ENCODE data around the gene COQ9.
"Not testable (repeated sequence)": the region's sequence is repeated elsewhere in the genome, so short reads cannot be mapped to it uniquely, and the experiment has no call there.

Gene COQ9

DNA sequence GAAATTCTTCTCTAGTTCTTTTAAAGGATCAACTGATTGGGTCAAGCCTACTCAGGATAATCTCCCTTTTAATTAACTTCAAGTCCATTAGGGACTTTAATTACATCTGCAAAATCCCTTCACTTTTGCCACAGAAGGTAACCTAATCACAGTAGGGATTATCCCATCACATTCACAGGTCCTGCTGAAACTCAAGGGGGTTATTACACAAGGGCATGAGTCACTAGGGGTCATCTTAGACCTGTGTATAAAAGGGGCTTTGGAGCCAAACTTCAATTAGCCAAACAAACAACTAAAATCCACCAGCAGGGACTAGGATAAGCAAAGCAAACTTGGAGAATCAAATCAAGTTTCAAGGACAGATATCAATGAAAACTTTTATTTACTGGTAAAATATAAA lies 19.5 kb upstream of the COQ9 start:
- no peak for DNase-seq

DNA sequence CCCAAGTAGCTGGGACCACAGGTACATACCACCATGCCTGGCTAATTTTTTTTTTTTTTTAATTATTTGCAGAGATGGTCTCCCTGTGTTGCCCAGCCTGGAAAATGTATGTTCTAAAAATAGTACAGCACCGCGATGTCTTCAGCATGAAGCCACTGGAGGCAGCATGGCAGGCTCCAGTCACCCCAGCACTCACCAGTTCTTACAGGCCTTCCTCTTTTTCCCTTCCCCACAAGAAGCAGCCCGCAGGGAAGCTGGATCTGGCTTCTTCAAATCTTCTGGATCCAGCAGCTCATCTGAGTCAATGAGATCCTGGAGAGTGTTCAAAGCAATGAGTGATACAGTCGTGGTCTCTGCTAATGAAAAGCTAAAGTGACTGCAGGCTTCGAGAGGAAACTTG lies 16.3 kb upstream of the COQ9 start:
- DNase-seq: no peak

DNA sequence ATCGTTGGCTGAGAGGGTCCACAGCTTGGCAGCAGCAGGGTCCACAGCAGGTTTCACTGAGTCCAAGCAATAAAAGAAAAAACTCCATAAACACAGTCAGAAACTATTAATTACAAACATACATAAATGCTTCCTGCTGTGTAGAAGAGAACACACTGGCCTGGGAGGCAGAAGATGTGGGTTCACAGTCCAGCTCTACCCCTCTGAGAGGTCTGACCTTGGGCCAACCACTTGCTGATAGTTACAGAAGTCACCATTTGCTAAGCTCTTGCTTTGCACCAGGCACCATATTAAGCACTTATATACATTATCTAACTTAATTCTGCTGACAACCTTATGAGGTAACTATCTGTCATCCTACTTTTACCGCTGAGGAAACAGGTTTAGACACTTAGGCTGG lies 14.8 kb upstream of the COQ9 start:
- no peak for DNase-seq

DNA sequence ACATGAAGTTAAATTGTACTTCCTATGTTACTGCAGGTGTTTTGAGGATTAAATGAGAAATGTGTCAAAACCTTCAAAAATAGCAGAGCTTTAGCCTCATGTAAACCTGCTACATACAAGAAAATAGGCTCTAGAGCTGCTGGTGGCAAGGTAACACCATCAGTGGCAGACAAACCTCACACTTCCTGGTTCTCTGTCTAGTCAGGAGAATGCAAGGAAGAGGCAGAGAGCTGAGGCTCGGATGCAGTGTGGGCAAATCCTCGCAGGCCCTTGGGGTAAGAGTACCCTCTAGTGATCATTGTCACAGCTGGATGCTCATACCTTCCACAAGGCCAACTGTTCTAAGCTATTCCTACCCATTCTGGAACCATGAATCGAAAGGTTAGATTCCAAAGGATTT lies 14.3 kb upstream of the COQ9 start:
- DNase-seq: no peak

DNA sequence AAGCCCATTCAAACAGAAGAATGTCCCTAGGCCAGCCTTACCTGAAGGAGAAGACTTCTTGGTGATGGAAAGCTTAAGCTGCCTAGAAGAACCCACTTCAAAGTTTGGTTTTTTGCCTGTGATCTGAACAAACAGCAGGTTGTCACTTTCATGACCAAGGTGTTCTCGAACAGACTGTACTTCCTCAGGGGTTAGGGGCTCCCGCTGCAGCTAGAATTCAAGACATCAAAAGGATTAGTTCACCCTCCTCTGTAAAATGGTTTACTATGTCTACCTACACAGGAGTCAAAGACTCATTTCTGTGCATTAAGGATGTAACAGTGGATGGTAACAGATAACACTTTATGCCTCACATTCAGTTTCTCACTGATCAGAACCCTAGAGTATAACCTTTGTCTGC lies 13.3 kb upstream of the COQ9 start:
- no peak for DNase-seq

DNA sequence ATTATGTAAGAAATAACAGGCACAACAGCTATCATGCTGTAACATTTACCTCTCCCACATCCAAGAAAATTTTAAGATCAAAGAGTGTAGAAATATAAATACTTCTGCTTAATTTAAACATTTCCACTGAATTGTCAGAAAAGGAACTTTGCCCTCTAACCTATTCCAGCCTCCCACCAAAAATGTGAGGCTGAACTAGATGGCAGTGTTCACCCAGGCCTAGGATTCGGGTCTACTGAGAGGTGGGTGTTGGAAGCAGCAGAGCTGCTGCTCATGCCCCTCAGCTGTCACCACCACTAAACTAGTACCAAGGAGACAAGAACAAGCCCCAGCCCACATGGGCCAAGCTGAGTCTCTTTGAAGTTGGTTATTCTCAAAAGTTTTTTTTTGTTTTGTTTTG lies 11.4 kb upstream of the COQ9 start:
- no peak for DNase-seq

DNA sequence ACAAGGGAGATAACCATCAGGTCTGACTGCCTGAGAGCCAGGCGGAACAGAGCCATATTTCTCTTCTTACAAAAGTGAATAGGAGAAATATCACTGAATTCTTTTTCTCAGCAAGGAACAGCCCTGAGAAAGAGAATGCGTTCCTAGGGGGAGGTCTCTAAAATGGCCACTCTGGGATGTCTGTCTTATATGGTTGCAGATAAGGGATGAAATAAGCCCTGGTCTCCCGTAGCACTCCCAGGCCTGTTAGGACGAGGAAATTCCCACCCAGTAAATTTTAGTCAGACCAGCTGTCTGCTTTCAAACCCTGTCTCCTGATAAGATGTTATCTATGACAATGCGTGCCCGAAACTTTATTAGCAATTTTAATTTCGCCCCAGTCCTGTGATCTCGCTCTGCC lies 7.3 kb upstream of the COQ9 start:
- DNase-seq: not testable (repeated sequence)

DNA sequence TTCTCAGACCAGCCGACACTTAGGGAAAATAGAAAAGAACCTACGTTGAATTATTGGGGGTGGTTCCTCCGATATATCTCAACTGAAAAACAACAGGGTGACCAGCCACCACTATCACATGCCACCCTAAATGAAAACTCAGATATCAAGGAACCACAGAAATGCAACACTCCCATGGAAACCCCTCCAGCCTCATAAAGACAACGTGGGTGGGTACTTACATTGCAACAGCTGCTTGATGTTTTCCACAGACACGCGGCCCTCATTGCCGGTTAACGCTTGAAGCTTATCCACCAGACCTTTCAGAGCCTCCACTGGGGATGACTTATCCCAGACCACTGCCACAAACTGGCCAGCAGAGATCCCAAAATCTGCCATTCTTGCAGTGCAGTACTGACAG lies 6.7 kb upstream of the COQ9 start:
- not testable (repeated sequence) for DNase-seq

DNA sequence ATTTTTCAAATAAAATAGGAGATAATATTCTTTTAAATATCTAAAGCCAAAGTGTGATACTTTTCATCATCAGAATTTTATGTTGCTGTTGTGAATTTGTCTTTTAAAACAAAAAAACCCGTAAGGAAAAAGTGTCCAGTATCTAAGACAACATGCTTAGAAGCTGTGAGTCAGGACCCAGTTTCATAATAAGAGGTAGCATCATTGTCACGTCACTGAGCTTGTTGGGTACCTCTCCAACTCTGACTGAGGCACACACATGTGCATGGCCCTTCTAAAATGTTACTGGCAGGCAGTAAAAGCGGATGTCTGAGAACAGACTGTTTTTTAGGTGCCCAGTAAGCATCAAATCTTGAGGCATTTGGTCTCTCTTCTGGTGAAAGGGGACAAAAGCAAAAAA lies 2.6 kb upstream of the COQ9 start:
- no peak for DNase-seq

DNA sequence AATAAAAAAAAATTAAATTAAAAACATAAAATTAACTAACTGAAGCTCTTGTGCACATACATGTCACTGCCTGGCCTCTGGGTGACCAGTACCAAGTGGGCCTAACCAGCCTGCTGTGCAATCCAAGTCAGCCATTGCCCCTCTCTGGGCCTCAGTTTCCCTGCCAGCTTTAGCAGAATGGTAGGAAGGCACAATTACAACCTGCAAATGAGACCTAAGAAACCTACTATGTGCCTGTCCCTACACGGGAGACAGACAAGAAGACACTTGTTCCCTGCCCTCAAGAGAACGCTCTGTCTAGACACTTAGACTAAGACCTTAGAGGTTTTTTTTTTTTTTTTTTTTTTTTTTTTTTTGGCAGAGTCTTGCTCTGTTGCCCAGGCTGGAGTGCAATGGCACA lies 1.8 kb upstream of the COQ9 start:
- DNase-seq: no peak

DNA sequence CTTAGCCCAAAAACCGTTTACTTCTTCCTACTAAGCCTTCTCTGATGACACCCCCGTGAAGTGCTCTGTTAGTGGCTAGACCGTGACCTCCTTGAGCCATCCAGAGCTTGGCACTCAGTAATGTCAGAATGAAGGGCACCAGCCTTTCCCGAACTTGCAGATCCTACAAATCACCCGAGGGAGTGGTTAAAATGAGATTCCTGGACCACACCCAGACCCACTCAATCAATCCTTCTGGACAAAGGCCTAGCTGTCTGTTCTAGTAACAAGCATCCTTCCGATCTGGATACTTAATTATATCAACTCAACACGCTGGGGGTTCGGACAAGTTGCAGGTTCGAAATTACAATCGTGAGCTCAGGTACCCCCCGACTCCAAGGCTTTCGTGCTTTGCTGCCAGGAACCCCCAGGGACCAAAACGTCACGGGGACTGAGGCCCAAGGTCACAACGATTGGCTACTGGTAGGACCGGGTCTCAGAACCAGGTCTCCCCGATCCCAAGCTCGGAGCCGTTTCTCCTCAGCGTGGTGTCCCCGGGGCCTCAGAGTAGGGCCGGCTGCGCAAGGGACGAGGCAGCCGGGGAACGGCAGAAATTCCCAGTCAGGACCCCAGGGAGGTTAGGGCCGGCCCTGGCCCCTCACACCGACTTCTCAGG lies 621 bp upstream of the COQ9 start:
- DNase-seq: no peak

DNA sequence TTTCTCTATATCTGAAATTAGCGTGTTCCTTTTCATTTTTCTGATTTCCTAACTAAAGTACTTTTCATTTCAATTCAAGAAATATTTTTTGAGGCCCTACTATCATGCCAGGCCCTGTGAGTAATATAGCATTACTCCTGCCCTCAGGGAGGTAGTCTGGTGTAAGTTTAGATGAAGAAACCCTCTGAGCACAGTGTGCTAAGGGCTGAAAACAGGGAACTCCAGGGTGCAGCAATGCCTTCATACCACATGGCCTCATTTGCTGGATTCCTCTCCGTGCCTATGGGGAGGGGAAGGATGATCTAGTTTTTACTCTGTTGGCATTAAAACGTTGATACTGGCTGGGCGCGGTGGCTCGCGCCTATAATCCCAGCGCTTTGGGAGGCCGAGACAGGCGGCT lies 4.7 kb downstream of the COQ9 start:
- no peak for DNase-seq

DNA sequence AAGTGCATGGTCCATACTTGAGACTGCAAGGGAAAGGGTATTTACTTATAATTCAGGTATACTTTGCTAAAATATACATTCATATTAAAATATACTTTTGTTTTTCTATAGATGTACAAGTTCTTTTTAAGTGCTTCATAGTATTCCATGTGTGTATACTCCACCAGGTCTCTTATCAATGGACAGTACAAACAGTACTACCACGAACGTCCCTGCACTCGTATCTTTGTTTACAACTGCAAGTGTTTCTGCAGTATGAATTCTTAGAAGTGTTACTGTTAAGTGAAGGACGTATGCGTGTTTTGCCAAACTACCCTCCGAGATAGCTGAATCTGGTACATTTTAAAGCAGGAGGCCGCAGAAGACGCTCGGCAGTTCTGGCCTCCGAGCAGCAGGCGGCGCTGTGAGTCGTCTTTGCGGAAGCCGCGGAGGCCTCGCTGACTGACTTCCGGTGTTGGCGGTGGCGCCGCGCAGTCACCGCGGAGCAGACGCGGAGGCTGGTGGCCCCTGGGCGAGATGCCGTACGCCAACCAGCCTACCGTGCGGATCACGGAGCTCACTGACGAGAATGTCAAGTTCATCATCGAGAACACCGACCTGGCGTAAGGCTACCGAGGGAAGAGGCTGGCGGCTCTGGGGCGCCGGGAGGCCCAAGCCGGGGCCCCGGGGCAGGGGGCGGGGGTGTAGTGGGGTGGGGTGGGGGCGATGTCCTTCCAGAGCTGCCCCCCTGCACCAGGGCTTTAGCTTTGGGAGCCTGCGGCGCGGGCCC lies 15.1 kb downstream of the COQ9 start, which contains the start of gene POLR2C:
Gene POLR2C (plus strand): TSS at position 471 of the 769 bp plus-strand sequence. CDS start 46 bp downstream, at position 517.
- no peak for DNase-seq

DNA sequence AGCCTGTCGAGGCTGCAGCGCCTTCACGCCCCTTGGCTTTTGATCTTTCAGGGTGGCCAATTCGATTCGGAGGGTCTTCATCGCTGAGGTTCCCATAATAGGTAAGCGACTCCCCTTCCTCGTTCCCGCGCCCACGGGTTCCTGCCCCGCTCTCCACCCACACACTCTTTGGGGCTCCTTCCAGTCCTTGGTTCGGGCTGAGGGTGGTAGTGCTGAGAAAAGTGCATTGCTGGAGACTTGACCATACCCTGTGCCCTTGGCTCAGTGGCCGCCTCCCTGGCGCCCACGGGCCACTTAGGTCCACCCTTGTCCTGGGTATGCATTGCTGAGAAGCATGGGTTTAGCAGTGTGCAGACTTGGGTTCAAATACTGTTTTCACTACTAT lies 15.7 kb downstream of the COQ9 start:
- DNase-seq: no peak

DNA sequence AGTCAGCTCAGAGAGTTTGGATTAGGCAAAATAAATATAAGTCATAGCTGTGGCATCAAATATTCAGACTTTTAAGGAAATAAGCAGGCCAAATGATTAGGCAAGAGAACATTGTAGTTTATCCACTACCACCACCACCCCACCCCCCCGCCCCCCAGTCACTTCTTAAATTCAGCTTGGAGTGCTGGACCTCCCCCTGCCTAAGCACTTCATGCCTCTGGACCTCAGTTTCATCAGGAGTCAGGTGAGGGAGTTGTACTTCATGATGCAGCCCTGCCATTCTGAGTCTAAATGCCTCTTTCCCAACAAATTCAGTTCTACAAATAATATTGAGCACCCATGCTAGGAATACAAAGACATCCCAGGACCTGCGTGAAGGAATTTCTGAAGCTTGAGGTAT lies 17.2 kb downstream of the COQ9 start:
- no peak for DNase-seq

DNA sequence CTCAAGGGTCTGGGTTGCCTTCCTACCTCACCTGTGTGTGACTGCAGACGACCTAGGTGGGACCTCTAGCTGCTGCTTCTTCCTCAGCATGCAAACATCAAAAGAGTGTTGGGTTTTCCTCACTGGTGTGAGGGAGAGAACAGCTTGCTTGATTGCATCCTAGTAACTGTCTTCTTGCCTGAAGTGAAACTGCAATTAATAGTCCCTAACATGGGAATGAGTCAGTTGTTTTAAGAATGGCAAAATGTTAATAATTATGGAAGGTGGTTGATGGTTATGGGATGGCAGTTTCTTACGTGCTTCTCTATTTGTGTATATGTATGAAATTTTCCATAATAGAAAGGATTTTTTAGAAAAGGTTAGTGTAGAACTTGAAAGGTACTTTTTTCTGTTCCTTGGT lies 21.1 kb downstream of the COQ9 start:
- DNase-seq: no peak

DNA sequence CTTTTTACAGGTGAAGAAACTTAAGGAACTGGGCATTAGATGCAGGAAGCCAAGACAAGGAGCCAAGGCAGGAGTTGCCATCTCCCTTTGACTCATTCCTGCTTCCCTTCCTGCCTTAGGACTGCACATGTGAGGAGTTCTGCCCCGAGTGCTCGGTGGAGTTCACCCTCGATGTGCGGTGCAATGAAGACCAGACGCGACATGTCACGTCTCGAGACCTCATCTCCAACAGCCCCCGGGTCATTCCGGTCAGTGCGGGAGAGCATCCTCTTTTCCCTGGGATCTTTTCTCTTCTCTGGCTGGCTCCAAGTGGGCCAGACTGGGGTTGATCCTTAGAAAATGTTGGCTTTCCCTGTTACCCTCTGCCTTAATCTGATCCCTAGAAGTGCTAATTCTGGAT lies 21.8 kb downstream of the COQ9 start:
- DNase-seq: no peak

DNA sequence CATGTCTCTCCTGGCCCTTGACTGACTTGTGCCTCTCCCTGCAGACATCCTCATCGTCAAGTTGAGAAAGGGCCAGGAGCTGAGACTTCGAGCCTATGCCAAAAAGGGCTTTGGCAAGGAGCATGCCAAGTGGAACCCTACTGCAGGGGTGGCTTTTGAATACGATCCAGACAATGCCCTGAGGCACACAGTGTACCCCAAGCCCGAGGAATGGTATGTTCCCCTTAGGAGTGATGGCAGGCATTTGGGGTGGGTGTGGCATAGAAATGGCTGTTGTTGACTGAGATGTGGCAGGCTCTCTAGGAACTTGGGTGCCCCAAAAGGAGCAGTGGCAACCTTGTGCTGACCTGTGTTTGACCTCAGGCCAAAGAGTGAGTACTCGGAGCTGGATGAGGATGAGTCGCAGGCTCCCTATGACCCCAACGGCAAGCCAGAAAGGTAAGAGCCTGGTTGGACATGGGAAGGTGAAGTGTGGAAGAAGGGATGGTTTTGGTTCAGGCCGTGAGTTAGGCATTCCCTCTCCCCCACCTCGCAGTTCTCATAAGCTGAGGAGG lies 22.7 kb downstream of the COQ9 start:
- DNase-seq: no peak

DNA sequence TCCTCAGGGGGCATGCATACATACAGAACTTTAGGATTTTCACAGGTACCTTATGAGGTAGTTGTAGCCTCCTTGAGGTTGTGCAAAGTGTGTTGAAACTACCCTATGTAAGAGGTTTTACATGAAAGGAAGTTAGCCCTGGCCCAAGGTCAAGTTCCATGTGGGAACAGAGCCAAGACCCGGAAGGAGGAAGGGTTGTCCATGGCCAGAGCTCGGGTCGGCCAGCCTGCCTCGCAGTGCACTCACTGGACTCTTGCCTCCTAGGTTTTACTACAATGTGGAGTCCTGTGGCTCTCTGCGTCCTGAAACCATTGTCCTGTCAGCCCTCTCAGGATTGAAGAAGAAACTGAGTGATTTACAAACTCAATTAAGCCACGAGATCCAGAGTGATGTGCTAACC lies 23.4 kb downstream of the COQ9 start:
- no peak for DNase-seq

DNA sequence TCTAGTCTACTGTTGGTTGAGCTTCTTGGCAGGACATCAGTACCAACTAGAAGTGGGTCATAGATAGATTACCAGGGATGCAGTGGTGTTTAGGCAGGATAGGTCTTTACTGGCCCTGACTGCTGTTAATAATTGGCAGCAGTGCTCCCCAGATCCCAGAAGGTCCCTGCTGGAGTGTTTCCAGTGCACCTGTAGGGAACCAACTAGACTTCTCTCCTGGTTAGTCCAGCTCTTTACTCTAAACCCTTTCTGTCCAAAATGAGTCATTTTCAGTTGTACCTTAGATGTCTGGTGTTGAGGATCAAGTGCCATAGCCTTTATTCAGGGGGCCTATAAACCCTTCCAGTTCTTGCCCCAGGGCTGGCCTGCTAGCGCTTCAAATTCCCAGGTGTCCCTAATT lies 23.9 kb downstream of the COQ9 start:
- no peak for DNase-seq

DNA sequence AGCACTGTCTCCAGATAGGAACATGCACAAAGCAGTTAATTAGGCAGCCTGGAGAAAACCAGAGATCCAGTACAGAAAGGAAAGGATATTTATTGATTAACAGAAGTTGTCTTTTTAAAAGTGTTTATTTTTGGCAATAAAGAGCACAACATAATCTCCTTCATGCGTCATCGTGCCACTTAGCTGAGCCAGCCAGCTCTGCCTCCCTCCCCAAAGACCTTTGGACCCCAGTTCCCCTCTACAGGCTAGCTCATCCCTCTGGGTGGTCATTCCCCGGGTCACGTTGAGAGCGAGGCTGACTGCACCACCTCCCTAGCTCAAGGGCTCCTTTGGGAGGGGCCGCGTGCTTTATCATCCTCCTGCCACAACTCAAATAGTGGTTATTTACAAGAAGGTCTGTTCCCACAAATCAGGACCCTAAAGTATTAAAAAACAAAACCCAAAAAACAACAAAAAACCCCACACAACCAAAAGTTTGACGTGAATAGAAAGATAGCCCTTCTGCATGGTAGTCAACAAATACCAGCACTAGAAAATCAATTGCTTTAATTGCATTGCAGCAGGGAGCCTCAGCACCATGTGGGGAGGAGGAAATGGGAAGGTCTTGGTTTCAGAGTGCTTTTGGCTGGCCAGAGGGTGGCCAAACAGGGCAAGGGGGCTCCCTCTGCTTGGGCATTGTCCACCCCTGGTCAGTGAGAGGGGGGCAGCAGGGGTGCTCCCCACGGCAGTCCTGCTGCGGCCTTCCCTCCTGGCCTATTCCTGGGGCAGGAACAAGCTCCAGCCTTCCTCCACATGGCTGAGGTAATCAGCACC lies 24.8 kb downstream of the COQ9 start:
- no peak for DNase-seq

DNA sequence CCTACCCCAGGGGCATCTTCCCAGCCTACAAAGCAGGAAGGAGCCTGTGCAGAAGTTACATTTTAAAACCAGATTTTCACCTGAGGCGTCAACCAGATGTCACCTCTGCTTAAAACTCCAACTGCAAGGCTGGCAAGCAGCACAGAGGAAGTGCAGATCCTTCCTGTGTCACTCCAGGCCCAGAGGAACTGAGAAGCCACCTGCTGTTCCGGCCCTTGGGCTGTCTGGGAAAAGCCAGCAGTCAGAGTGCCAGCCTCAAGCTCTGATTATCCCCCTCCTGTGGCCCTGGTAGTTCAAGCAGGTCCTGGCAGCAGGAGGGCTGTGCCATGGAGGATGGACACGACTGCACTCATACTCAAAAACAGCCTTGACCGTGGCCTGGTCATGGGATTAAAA lies 25.4 kb downstream of the COQ9 start:
- DNase-seq: no peak

DNA sequence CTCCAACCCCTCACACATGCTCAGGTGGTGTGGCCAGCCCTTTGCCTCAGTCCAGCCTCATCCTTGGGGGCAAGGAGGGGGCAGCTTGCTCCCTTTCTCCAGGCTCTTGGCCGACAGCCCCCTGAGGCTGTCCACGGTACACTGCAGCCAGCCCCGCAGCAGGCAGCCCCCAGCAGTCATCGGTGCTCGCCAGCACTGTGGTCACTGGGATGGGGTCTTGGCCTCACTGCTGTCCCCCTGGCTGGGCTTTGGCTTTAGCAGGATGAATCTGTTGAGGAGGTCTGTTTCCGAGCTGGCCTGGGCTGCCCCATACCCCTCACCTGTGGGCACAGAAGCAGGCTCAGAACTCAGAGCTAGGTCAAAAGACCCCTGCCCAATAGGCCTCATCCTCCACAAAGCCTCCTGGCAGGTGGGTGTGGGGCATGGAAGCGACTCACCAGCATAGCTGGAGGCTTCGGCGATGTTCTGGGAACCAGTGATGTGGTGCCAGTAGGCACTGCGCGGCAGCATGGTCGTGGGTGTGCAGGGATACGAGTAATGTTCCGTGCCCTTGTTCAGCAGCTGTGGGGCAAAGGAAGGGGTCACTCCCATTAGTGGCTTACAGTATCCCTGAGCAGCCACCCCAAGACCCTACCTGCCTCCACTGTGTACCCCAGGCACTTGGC lies 26.0 kb downstream of the COQ9 start:
- no peak for DNase-seq
